GM18502 (cell line): ENCODE data around the gene PIAS1.

Source experiments
- ATAC-seq: cut with Tn5 transposase; IDR thresholded peaks from one replicate; pipeline ENCODE4 v1.9.1; 2021; ENCODE audit warnings: mild to moderate bottlenecking; ENCODE audit not compliant: unreplicated experiment, poor library complexity

Gene PIAS1

GRCh38 chr15:68113273-68113672 lies 59.2 kb downstream of the PIAS1 start:
- ATAC-seq, result no peak

GRCh38 chr15:68113751-68114150 lies 59.6 kb downstream of the PIAS1 start:
- no peak for ATAC-seq

GRCh38 chr15:68114356-68114755 lies 60.2 kb downstream of the PIAS1 start:
- no peak for ATAC-seq

- no peak for ATAC-seq
These were observed 60.7 kb downstream of the PIAS1 start for GRCh38 chr15:68114840-68115239.

GRCh38 chr15:68124700-68125099 lies 70.6 kb downstream of the PIAS1 start:
- no peak for ATAC-seq

GRCh38 chr15:68126396-68126795 lies 72.3 kb downstream of the PIAS1 start:
- no peak for ATAC-seq

- ATAC-seq, result no peak
These were observed 75.0 kb downstream of the PIAS1 start for GRCh38 chr15:68129072-68129471.

- ATAC-seq, result no peak
These were observed 76.7 kb downstream of the PIAS1 start for GRCh38 chr15:68130851-68131250.

- ATAC-seq, result no peak
These were observed 83.0 kb downstream of the PIAS1 start for GRCh38 chr15:68137096-68137495.

GRCh38 chr15:68143129-68143528 lies 89.0 kb downstream of the PIAS1 start:
- ATAC-seq, result no peak

- no peak for ATAC-seq
These were observed 89.7 kb downstream of the PIAS1 start for GRCh38 chr15:68143785-68144184.

- no peak for ATAC-seq
These were observed 91.6 kb downstream of the PIAS1 start for GRCh38 chr15:68145706-68146105.

- ATAC-seq, result no peak
These were observed 93.9 kb downstream of the PIAS1 start for GRCh38 chr15:68148039-68148438.

GRCh38 chr15:68149059-68149458 lies 94.9 kb downstream of the PIAS1 start:
- ATAC-seq, result no peak

GRCh38 chr15:68150187-68150586 lies 96.1 kb downstream of the PIAS1 start:
- no peak for ATAC-seq

GRCh38 chr15:68151277-68151676 lies 97.2 kb downstream of the PIAS1 start:
- ATAC-seq, result no peak

GRCh38 chr15:68152342-68152741 lies 98.2 kb downstream of the PIAS1 start:
- no peak for ATAC-seq

GRCh38 chr15:68154923-68155559 lies 100.9 kb downstream of the PIAS1 start:
- ATAC-seq, result no peak

GRCh38 chr15:68157074-68157473 lies 103.0 kb downstream of the PIAS1 start:
- no peak for ATAC-seq

- ATAC-seq, result no peak
These were observed 104.0 kb downstream of the PIAS1 start for GRCh38 chr15:68158046-68158628.

GRCh38 chr15:68163191-68163590 lies 109.1 kb downstream of the PIAS1 start:
- no peak for ATAC-seq

- no peak for ATAC-seq
These were observed 112.7 kb downstream of the PIAS1 start for GRCh38 chr15:68166847-68167246.
